GM18508 (cell line): Measurements from ENCODE around the gene PABPC1L2B.
"Not testable (repeated sequence)": the region's sequence is repeated elsewhere in the genome, so short reads cannot be mapped to it uniquely, and the experiment has no call there.

Source experiments
- ATAC-seq: cut with Tn5 transposase; IDR thresholded peaks from one replicate; pipeline ENCODE4 v1.9.1; 2021; ENCODE audit warnings: moderate number of reproducible peaks; ENCODE audit not compliant: insufficient read depth, unreplicated experiment

PABPC1L2B gene

GRCh38 chrX:73002733-73003132 lies at the start of gene PABPC1L2B:
Gene PABPC1L2B, plus strand, starts transcription at chrX:73002939. Its CDS starts 704 bp downstream, at chrX:73003643.
- not testable (repeated sequence) for ATAC-seq

- ATAC-seq: not testable (repeated sequence)
These were observed 42.8 kb upstream of the PABPC1L2B start for GRCh38 chrX:72959971-72960370.

GRCh38 chrX:72971859-72972258 lies 30.9 kb upstream of the PABPC1L2B start:
- ATAC-seq: not testable (repeated sequence)

- ATAC-seq: not testable (repeated sequence)
These were observed 27.9 kb upstream of the PABPC1L2B start for GRCh38 chrX:72974885-72975284.

DNA sequence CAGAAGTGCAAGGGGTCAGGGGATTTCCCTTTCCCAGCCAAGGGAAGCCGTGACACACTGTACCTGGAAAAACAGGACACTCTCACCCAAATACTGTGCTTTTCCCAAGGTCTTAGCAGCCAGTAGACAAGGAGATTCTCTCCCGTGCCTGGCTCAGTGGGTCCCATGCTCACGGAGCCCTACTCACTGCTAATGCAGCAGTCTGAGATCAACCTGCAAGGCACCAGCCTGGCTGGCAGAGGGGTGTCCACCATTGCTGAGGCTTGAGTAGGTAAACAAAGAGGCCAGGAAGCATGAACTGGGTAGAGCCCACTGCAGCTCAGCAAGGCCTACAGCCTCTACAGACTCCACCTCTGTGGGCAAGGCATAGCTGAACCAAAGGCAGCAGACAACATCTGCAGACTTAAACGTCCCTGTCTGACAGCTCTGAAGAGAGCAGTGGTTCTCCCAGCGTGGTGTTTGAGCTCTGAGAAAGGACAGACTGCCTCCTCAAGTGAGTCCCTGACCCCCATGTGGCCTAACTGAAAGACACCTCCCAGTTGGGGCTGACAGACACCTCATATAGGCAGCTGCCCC lies 21.8 kb upstream of the PABPC1L2B start:
- ATAC-seq: not testable (repeated sequence)

DNA sequence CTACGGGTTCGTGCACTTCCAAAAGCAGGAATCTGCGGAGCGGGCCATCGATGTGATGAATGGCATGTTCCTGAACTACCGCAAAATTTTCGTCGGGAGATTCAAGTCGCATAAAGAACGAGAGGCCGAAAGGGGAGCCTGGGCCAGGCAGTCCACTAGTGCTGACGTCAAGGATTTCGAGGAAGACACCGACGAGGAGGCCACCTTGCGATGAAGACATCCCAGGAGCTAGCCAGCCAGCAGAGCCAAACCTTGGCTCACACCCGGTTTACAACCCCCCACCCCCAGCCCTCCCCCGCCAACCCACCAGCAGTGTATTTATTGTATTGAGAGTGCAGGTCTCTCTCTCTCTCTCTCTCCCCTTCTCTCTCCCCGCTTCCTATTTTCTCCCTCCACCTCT lies 1.3 kb downstream of the PABPC1L2B start:
- not testable (repeated sequence) for ATAC-seq

- no peak for ATAC-seq
These were observed 18.8 kb downstream of the PABPC1L2B start for GRCh38 chrX:73021361-73022092.

GRCh38 chrX:73022093-73022445 lies 19.3 kb downstream of the PABPC1L2B start:
- not testable (repeated sequence) for ATAC-seq

DNA sequence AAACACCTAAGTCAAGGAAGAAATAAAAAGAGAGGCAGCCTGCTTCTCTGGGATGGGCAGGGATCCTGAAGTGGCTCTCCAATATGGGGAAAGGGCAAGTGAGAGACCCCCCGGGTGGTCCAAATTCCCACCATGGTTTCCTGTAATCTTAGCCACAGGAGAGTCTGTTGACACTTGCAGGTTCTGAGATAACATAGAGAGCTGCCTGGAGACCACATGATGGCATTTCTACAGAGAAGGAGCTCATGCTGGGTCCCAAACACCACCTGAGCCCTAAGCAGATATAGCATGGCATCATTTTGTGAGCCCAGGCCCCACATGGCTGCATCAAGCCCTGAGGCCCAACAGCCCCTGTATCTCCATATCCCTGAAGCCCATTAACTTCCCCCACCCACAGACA lies 26.1 kb downstream of the PABPC1L2B start:
- no peak for ATAC-seq
